Measurements from ENCODE around the gene CCNY.

DNA sequence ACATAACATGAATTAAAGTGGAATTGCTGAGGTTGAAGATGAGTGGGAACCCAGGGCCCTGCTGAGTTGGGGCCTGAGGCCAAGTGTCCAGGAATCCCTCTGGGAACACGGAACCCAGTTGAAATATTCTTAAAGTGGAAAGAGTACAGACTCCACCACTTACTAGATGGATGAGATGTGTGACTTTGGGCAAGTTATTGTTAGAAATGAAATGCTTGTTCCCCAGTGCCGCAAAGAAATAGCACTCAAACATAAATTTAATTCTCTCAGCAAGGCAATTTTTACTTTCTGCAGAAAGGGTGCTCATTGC, 54.5 kb downstream of the CCNY start:
- TF ChIP-seq, protein P1, sequence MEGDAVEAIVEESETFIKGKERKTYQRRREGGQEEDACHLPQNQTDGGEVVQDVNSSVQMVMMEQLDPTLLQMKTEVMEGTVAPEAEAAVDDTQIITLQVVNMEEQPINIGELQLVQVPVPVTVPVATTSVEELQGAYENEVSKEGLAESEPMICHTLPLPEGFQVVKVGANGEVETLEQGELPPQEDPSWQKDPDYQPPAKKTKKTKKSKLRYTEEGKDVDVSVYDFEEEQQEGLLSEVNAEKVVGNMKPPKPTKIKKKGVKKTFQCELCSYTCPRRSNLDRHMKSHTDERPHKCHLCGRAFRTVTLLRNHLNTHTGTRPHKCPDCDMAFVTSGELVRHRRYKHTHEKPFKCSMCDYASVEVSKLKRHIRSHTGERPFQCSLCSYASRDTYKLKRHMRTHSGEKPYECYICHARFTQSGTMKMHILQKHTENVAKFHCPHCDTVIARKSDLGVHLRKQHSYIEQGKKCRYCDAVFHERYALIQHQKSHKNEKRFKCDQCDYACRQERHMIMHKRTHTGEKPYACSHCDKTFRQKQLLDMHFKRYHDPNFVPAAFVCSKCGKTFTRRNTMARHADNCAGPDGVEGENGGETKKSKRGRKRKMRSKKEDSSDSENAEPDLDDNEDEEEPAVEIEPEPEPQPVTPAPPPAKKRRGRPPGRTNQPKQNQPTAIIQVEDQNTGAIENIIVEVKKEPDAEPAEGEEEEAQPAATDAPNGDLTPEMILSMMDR (IDR thresholded peaks at IDR 0.05), result no peak
- TF ChIP-seq POLR2A (IDR thresholded peaks at IDR 0.05), result no peak
